K562 (cell line): ENCODE measurements around the gene REM1. TPM values are rescaled to one million over a fixed set of nuclear protein-coding genes. Genes with fewer than 3 reads are reported as not detected.
A peak's percentile ranks its signal among the peaks of the same experiment; 100 is the strongest.

ENCODE experiments used
- FIP1L1 ChIP-seq: fragments of 200-400 bp; formaldehyde crosslinking; IDR thresholded peaks from 2 replicates; pipeline ENCODE4 v1.6.1; 2018; ENCODE audit warnings: mild to moderate bottlenecking, low read depth, low read length; ENCODE audit not compliant: poor library complexity, severe bottlenecking
- FOXA3 ChIP-seq, 2 experiments: fragments of 450-650 bp in 1 of 2; sonication (generic) in 1 of 2; formaldehyde crosslinking; IDR thresholded peaks in 1 of 2; conservative IDR thresholded peaks in 1 of 2; 2 replicates each; pipeline versions ENCODE4 v1.4.0 to v1.8.0; 2020 to 2022; ENCODE audit warnings: mild to moderate bottlenecking in 2 of 2, missing genetic modification reagents in 1 of 2
- HIVEP1 ChIP-seq: fragments of 250-450 bp; sonication (Bioruptor Pico); IDR thresholded peaks from 2 replicates; pipeline ENCODE4 v1.4.0; 2020; ENCODE audit warnings: mild to moderate bottlenecking
- MBD2 ChIP-seq: sonication (generic); IDR thresholded peaks from 2 replicates; pipeline ENCODE4 v1.6.1; 2016; ENCODE audit warnings: low read depth, borderline replicate concordance
- MLLT1 ChIP-seq, 2 experiments: fragments of 450-650 bp; IDR thresholded peaks; 2 replicates each; pipeline ENCODE4 v1.6.1; 2016
- MTA3 ChIP-seq: fragments of 450-650 bp; formaldehyde crosslinking; IDR thresholded peaks from 2 replicates; pipeline ENCODE4 v1.6.1; 2017; ENCODE audit warnings: mild to moderate bottlenecking, borderline replicate concordance
- NRF1 ChIP-seq, 2 experiments: fragments of 450-650 bp; IDR thresholded peaks in 1 of 2; conservative IDR thresholded peaks in 1 of 2; 2 replicates each; pipeline ENCODE4 v1.6.1; 2014; ENCODE audit warnings: mild to moderate bottlenecking in 2 of 2
- POLR2G ChIP-seq: fragments of 200-400 bp; formaldehyde crosslinking; IDR thresholded peaks from 2 replicates; pipeline ENCODE4 v1.6.1; 2017; ENCODE audit warnings: low read depth, mild to moderate bottlenecking, antibody characterized with exemption, low read length, moderate library complexity
- PYGO2 ChIP-seq: fragments of 450-650 bp; IDR thresholded peaks from 2 replicates; pipeline ENCODE4 v1.6.1; 2016; ENCODE audit warnings: mild to moderate bottlenecking, missing genetic modification characterization, moderate library complexity, missing compliant biosample characterization
- RBBP5 ChIP-seq: fragments of 200-600 bp; sonication (generic); IDR thresholded peaks from 2 replicates; pipeline ENCODE4 v1.6.1; 2012; ENCODE audit warnings: borderline replicate concordance, mild to moderate bottlenecking, low read length, control low read depth, inconsistent platforms; ENCODE audit not compliant: insufficient read depth, poor library complexity, severe bottlenecking
- SNIP1 ChIP-seq: fragments of 450-650 bp; IDR thresholded peaks from 2 replicates; pipeline ENCODE4 v1.7.1; 2017; ENCODE audit warnings: low read depth, mild to moderate bottlenecking
- TOE1 ChIP-seq, 2 experiments: fragments of 450-650 bp in 1 of 2; sonication (generic) in 1 of 2; formaldehyde crosslinking in 1 of 2; IDR thresholded peaks; 2 replicates each; pipeline versions ENCODE4 v1.7.1 to v1.8.0; 2016 to 2022; ENCODE audit warnings: borderline replicate concordance in 2 of 2, mild to moderate bottlenecking in 2 of 2, antibody characterized with exemption in 1 of 2, inconsistent platforms in 1 of 2, low read depth in 1 of 2, missing genetic modification reagents in 1 of 2, moderate library complexity in 1 of 2
- ZNF318 ChIP-seq, 2 experiments: fragments of 450-650 bp; IDR thresholded peaks; 2 replicates each; pipeline ENCODE4 v1.6.1; 2016; ENCODE audit warnings: mild to moderate bottlenecking in 2 of 2, borderline replicate concordance in 1 of 2, low read depth in 1 of 2, moderate library complexity in 1 of 2
- ZNF324 ChIP-seq: fragments of 250-450 bp; sonication (Bioruptor Pico); IDR thresholded peaks from 2 replicates; pipeline ENCODE4 v1.4.0; 2020; ENCODE audit warnings: mild to moderate bottlenecking
- polyA plus RNA-seq, 8 experiments: library from polyadenylated mRNA; depleted of rRNA in 4 of 8; stranded (reverse) in 5 of 8; unstranded in 3 of 8; fragments of >200 nt; fragmentation: Nextera tagmentation in 2 of 8; fragmentation: Illumina TruSeq in 1 of 8; extraction: Ambion mirVana in 2 of 8; extraction: Trizol in 1 of 8; gene quantifications; 2 replicates each; pipeline versions ENCODE4 v1.2.1 to v1.2.3, GENCODE V29; 2011 to 2014; ENCODE audit warnings: inconsistent platforms in 1 of 8, missing spikeins in 1 of 8
- total RNA-seq, 7 experiments: library from RNA; depleted of rRNA in 6 of 7; stranded (reverse); fragments of >200 nt in 6 of 7; fragmentation: Illumina TruSeq in 2 of 7; extraction: Trizol in 2 of 7; gene quantifications; 2 replicates each; pipeline versions ENCODE4 v1.2.1 to v1.2.3, GENCODE V29; 2011 to 2021; ENCODE audit warnings: low replicate concordance in 1 of 7

The REM1 gene
- total and polyA plus RNA-seq, 9 of the 15 experiments (the other 6 are each of a cell fraction or from before 2014, with no cell fraction given) = not detected

GRCh38 chr20:31514154-31515071, 39.3 kb downstream of the REM1 start, which contains the start of gene HM13 (continued):
- TF ChIP-seq ZNF318 (IDR thresholded peaks at IDR 0.05; ENCODE audit: borderline replicate concordance in 1 of 2, low read depth in 1 of 2) (no peak), HIVEP1 (CRISPR knock-in tag) (no peak), TOE1 (IDR thresholded peaks at IDR 0.05; ENCODE audit: borderline replicate concordance) (no peak), TOE1 (CRISPR knock-in tag; IDR thresholded peaks at IDR 0.05; ENCODE audit: borderline replicate concordance, low read depth) (peak; percentile 94), POLR2G (peak; percentile 97), FIP1L1 (peak; percentile 75), MTA3 (peak; percentile 68; the same call in 1 of the 2 replicates), SNIP1 (no peak), MBD2 (peak; percentile 42; the same call in 1 of the 2 replicates), MLLT1 (IDR thresholded peaks at IDR 0.05) (no peak), PYGO2 (tag) (no peak), NRF1 (conservative IDR thresholded peaks at IDR 0.05 in 1 of 2, IDR thresholded peaks at IDR 0.05 in 1 of 2) (peak; percentile 94 to 95), ZNF324 (CRISPR knock-in tag) (no peak), FOXA3 (CRISPR knock-in tag; conservative IDR thresholded peaks at IDR 0.05 in 1 of 2, IDR thresholded peaks at IDR 0.05 in 1 of 2) (no peak; a peak in 1 of 4 replicates), RBBP5 (peak; percentile 91)
